SHP77 (cell line): ENCODE measurements around the gene KANSL1.
"Not testable (repeated sequence)": the region's sequence is repeated elsewhere in the genome, so short reads cannot be mapped to it uniquely, and the experiment has no call there.

Source experiments
- DNase-seq, 2 experiments: peaks; one replicate each; lab custom pipeline; 2025; lab: John Stamatoyannopoulos, UW

Gene KANSL1

DNA sequence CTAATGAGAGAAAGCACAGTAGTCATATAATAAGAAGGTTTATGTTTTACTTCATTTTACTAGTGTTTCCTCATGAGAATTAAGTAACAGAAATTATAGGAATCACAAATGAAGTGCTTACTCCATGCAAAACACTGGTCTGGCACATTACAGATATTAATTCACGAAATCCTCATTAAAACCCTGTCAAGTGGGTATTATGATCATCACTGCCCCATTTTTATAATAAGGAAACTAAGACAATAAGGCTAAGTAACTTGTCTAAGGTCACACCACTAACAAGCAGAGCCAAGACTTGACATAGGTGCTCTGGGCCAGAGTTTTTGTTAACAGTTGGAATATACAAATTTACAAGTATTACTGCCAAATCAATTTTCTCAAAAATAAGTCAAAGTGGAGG is 83.0 kb downstream of the KANSL1 start:
- DNase-seq: no peak

GRCh38 chr17:46109603-46110189 is 83.5 kb downstream of the KANSL1 start:
- no peak for DNase-seq

- DNase-seq: no peak
Measured at GRCh38 chr17:46108550-46109110, 84.6 kb downstream of the KANSL1 start.

- DNase-seq: no peak
Measured at GRCh38 chr17:46108120-46108519, 85.1 kb downstream of the KANSL1 start.

DNA sequence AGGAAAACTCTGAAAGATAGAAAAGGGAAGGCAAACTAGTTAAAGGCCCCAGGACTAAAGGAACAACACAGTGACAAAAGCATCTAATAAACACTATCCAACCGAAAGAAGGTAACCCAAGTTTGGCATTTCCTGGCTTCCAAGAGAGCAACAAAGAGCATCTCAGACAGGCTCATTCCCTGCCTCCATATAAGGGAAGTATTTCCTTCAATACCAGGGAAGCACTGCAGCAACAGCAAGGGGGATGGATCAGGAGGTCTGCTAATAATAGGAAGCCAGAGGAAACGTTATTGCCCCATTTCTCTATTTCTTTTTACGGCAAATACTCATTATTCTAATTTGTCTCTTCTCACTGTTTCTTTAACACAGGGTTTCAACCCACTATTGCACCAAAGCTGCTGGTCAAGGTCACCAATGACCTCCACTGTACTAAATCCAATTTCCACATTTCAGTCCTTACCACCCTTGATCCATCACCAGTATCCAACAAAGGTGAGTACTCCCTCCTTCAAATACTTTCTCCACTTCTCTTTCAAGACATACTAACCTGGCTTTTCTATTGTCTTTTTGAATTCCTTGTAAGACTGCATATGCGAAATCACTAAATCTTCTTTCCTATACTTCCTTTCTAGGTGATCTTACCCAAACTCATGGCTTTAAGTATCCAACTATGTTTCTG is 86.1 kb downstream of the KANSL1 start:
- no peak for DNase-seq

DNA sequence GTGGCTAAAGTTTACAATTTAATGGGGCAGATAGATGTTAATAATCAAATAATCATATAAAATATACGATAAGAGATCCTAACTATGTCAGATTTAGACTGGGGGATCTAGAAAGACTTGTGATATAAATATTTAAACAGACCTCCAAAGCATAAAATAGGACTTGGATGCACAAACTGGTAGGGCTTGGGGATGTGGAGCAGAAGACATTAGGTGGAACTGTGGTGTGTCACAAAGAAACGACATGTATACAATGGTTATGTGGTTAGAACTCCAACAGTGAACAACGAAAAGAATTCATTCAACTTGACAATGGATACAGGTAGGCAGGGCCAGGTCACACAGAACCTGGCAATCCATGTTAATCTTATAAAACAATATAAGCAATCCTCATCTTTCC is 90.4 kb downstream of the KANSL1 start:
- DNase-seq: not testable (repeated sequence)

DNA sequence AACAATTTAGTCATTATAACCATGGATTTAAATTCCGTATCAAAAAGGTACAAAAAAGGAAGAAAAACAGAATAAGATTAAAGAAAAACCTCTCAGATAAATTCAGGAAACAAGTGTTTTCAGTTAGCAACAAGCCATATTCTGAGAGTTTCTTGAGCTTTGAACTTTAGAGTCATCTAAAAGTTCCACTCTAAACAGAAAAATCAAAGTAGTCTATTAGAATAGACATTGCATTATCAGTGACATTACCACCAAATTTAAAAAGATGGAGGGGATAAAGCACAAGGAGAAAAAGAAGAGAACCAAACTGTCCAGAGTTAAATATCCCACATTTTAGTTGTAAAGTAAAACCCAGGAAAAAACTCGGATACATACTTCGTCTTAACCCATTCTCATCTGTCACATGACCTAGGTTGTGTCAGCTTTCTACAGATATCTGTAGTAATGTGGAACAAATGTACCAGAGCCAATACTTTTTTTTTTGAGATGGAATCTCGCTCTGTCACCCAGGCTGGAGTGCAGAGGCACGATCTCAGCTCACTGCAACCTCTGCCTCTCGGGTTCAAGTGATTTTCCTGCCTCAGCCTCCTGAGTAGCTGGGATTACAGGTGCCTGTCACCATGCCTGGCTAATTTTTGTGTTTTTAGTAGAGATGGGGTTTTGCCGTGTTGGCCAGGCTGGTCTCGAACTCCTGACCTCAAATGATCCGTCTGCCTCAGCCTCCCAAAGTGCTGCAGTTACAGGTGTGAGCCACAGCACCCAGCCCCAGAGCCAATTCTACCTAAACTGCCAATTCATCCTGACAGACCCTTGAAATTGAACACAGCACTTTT is 91.2 kb downstream of the KANSL1 start:
- not testable (repeated sequence) for DNase-seq

- no peak for DNase-seq
Measured at GRCh38 chr17:46100590-46100989, 92.6 kb downstream of the KANSL1 start.

DNA sequence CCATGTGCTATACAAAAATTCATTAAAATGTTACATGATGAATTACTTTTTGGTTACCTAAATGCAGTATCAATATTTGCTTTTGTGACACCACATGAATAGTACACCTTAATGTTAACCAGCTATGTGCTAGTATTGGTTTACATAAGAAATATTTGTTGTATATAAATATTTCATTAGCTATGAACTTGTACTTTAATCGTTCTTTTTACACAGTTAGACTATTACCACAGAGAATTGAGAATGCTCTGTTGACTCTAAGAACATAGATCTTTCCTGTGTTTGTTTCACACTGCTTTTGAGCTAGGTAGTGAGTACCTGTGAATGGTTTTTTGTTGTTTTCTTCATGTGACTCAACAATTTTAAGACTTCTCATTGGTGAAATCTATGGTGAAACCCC is 93.4 kb downstream of the KANSL1 start:
- no peak for DNase-seq

- DNase-seq: no peak
Measured at GRCh38 chr17:46097497-46097896, 95.7 kb downstream of the KANSL1 start.

GRCh38 chr17:46092991-46093390 is 100.2 kb downstream of the KANSL1 start:
- DNase-seq: no peak

GRCh38 chr17:46090871-46091270 is 102.4 kb downstream of the KANSL1 start:
- no peak for DNase-seq

GRCh38 chr17:46089389-46089965 is 103.8 kb downstream of the KANSL1 start:
- no peak for DNase-seq

GRCh38 chr17:46088595-46088994 is 104.6 kb downstream of the KANSL1 start:
- no peak for DNase-seq

DNA sequence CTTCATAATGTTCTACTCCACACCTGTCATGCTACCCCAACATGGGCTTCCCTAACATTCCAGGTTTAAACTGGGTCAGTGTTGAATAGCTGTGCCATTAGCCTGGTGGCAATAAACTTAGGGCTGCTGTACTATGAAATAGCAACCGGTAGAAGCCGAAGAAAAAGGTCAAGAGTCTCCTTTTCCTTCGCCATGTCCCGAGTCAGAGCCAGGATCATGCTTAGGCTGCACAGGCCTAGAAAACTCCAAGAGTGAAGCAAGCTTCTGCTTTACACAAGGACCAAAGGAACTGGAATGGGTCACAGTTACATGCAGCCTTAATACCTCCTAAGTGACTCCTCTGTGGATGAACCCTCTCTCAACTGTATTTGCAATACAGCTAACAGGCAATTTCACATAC is 105.4 kb downstream of the KANSL1 start:
- not testable (repeated sequence) for DNase-seq

GRCh38 chr17:46086821-46087220 is 106.4 kb downstream of the KANSL1 start:
- DNase-seq: no peak

- DNase-seq: no peak
Measured at GRCh38 chr17:46085522-46085921, 107.7 kb downstream of the KANSL1 start.

DNA sequence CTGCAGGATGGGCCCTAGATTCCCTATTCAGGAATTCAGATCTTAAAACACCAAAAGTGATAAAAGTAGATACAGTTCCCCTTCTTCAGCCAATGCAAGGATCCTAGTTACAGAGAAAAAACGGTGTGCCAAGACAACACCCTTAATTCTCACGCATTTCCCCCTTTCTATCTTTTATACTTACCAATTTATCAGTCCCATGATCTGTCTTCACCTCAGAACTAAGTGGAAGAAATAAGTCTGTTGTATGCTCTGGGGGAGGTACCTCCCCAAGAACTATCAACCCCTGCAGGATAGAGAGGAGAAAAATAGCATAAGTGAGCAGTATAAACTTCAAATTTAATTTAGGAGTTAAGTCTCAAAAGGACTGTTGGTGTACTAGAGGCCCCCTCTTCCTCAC is 111.0 kb downstream of the KANSL1 start:
- no peak for DNase-seq

GRCh38 chr17:46081018-46081320 is 112.3 kb downstream of the KANSL1 start:
- DNase-seq: no peak

DNA sequence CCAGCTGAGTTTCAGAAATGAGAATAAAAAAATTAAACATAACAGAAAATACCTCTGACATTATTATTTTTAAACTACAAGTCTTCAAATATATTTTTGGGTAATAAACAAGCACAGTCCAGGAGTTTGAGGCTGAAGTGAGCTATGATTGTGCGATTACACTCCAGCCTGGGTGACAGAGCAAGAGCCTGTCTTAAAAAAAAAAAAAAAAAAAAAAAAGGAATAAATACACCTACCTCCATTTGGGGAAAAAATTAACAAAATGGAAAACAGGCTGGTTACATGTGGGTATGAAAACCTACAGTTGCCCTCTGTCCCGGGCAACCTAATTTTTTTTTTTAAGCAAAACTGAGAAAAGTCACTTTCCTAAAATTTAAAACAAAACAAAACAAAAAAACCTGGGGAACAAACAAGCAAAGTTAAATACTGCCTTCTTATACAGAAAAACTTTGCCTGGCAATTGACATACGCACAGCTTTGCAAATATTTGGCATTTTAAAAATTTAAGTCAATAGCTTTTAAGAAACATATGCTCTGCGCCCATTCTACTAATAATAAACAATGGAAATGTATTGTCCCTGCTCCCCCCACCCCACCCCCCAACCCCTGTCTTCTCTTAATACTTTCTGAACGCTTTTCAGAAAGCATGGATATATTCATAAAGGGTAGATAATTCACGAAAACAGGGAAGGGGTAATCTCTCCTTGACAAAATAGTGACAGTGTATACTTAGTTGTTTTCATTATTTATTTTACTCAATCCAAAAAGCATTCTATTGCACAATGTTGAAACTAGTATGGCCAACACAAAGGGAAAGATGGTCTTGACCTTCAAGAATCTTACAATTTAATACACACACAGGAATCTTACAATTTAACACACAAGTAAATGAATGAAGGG is 112.9 kb downstream of the KANSL1 start:
- no peak for DNase-seq

GRCh38 chr17:46078675-46079074 is 114.6 kb downstream of the KANSL1 start:
- DNase-seq: no peak

- DNase-seq: no peak
Measured at GRCh38 chr17:46074540-46074939, 118.7 kb downstream of the KANSL1 start.
